Activated effector memory CD4-positive, alpha-beta T cell treated with anti-CD3 and anti-CD28 coated beads, Interleukin-2, amount 50 U/mL, for 16 hours (primary cell): Measurements from ENCODE around the gene LRFN2.

Experiments
- DNase-seq: peaks from one replicate; pipeline ENCODE4 v3.0.0-alpha.2; 2020

Gene LRFN2

DNA sequence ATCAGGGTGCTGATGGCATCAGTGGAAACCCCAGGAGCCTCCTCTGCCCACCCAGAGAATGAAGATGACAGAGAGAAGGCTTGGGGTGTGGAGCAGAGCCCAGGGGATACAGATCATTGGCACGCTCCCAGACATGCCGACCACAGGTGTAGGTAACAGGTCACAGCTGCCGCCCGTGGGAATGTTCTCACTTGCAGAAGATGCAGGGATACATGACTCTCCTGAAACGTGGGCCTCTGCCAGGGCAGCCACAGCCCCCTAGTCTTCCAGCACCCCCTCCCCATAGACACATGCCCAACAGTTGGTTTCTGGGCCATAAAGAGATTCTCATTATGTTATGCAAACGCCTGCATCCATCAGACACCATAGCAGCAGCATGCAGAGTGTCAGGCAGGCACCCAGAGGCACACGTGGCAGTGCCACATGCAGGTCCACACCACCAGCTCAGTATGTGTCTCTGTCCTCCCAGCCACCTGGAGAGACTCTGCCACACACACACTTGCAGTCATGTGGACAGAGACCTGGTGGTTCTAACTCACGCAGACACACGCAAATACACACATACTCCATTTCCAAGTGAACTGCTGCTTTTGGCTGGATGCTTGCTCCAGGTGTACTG lies 45.5 kb downstream of the LRFN2 start:
- DNase-seq = no peak

DNA sequence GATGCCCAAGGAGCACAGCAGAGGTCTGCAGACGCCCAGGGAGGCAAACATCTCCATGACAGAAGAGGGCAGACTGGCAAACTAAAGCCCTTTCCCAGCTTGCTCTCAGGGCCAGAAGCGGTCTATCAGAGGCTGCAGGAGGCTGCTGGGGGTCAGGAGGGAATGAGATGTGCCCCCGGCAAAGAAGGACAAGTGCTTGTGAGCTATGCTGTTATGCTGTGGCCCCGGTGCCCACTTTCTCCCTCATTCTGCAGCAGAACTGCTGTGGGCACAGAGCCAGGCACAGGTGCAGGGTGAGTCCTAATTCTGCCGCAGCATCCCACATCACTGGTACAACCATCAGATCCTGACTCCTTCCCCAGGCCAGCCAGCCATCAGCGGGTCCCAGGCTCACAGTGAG lies 46.4 kb downstream of the LRFN2 start:
- DNase-seq = no peak

DNA sequence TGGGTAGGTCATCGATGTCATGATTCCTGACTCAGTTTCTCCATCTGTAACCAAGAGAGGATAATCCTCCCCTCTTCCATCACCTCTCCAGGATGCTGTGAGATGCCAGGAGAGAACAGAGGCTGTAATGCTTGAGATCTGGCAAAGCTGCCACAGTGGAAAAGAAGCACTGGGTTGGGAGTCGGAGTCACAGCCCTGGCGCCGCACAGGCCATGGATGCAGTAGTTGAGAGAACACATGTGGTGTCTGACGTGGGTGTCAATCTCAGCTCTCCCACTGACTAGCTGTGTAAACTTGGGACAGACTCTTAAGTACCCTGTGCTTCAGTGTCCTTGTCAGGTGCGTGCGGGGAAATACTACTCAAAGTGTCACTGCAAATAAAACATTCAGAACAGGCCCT lies 47.3 kb downstream of the LRFN2 start:
- no peak for DNase-seq

DNA sequence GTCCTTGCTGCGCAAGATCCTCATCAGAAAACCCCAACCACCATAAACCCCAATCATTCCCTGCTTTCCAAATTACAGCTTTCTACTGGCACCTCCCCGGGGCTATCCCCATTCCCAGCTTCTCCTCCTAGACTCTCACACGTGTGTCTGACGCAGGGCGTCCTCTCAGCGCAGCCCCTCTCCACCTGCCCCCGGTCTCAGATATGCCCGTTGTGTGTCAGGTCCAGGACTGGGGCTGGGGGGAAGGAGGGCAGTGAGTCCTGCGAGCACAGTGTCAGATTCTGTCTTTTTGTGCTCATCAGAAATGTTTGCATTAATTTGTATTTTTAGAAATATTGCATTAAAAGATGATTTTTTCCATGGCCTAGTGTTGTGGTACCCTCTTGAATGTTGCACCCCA lies 48.6 kb downstream of the LRFN2 start:
- no peak for DNase-seq

DNA sequence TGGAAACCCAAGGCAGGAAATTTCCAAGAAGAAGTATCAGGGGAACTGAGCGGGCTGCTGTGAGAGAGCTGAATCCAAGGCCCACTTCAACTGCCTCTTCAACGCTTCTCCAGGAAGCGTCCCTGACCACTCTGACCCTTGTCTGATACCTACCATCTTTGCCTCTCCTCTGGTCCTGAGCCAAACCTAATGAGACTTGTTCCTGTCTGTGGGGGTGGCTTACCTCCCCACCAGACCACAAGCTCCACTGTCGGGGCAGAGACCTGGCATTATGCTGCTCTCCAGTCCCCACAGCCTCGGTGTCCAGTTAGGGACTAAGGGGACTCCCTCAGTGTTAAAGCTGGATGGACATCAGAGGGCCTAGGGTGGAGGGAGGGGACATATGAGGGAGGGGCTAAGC lies 49.7 kb downstream of the LRFN2 start:
- DNase-seq = no peak

DNA sequence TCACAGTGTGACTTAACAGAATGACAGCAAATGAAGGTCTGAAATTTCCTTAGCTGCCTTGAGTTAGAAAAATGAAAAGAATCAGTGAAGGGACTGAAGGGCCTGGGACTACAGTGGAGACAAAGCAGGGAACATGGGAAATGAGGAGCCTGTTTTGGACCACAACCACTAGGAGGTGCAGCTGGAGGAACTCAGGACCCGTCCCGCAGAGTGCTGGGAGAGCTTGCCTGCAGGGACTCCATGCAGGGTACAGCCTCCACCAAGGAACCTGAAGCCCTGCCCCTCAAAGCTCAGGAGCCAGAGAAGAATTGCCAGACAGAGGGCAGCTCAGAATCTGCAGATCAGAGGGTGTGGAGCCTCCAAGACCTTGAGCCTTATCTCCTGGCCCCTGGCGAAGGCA lies 50.7 kb downstream of the LRFN2 start:
- DNase-seq = no peak

DNA sequence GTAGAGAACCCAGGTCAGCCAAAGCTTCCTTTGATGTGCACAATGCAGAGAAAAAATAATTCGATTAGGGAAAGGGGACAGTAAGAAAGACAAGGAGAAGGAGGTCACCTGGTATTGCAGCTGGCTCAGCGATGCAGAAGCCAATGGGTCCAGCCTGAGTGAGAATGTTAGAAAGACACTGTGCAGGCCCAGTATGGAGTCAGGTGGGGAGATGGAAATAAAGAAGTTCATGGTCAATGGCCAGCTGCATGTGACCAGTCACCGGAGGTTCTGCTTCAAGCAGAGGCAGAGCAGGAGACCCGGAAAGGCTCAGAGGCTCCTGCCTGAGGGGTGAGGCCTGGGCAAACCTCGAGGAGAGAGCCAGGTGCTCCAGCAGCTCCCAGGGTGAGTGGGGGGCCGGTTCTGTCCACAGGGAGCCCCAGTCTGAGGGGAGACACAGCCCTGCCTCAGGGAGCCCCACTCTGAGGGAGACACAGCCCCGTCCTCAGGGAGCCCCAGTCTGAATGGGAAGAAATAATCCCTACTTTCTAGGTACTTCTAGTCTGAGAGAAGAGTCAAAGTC lies 51.3 kb downstream of the LRFN2 start:
- DNase-seq = no peak

DNA sequence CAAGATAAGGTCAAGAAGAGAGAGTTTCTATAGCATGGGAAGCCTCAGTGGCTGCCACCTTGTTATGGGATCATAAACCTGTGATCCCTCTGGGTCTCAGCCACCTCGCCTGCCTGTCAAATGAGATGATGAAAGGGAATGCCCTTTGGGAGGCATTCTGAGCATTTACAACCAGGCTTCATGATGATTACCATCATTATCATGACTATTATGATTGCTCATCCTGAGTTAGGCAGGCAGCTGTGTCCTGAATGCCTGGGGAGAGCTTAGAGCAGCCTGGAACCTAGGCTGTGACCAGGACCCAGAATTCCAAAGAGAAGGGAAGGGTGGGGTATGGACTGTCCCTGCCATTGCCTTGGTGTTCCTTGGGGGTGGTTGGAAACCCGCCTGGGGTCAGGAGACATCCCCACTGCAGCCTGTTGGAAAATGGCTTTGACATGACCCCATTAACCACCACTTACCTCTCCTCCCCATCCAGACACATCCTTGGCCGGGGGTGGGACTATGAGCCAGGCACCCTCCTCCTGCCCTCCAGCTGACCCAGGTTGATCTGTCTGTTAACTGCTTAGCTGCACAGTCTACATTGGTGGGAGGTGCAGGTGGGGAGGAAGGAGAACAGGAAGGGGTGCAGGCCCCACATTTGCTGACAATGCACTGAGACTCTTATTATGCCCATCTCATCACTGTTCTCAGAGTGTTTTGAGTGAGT lies 51.9 kb downstream of the LRFN2 start:
- no peak for DNase-seq

DNA sequence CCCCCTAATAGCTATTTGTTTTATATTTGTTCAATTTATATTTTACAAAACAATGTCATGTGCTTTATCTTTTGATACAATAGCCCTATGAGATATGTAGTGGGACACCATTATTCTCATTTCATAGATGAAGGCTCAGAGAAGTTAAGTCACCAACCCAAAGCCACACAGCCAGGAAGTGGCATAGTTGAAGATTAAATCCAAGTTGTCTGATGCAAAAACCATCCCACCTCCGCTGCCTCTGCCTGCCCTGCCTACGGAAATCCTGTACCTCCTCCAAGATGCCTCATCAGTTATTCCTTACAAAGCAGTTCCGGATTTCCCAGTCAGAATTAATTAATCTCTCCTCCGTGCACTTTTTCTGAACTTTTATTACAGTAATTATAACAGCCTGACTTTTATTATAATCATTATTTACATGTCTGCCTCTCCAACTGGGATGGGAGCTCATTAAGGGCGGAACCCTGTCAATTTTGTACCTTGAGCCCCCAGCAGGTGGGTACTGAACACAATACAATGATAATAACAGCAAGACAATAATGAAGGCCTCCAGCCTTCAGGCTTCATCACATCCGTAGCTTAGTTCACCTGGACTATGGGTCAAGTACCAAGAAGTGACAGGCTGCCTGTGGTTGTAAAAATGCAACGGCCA lies 54.7 kb downstream of the LRFN2 start:
- DNase-seq = no peak

DNA sequence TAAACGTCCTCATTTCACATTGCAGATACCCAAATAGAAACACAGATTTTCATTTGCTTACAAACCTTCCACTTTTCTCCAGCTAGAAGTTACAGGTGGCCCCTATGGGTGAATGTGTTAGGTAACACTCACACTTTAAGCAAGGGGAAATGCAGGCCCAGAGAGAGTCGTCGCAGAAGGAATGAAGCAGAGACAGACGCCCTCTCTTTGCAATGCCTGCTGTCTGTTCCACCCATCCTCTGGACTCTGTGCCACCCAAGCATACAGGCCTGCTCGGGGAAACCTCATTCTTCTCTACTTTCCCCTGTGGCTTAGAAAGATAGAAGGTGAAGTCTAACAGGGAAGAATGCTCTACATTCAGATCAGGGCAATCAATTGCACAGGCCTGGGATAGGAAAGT lies 57.2 kb downstream of the LRFN2 start:
- DNase-seq = no peak

DNA sequence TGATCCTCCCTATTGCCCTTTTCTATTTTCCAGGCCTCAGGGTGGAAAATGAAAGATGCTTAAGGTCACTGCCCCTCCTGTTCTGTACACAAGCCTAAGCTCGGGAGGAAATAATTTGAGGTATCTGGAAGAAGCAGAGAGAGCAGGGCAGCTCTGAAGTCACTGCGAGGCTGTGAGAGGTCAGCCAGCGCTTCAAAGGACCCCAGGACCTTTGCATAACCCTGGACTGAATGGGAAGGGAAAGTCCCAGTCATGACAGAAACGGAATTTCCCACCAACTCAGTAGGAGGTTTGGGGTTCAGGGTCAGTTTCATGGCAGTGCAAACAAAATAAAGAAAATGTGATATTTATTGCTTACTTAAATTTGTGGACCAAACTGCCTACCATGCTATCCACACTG lies 58.1 kb downstream of the LRFN2 start:
- no peak for DNase-seq

DNA sequence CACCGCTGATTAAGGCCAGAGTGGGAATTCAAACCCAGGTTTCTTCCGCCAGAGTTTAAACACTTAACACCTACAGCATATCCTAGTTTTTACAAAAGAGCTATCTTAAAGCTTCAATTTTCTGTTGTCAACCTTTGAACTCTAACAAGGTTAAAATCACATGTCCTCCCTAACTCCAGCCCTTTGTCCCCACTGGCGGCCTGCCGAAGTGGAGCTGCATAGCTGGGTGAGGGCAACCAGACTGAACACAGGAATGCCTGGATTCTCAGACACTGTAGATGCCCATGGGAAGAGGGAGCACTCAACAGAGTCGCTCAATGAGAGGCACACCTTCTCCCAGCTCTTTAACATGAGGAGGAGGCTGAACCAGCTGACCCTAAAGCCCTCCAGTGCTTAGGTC lies 59.1 kb downstream of the LRFN2 start:
- no peak for DNase-seq

DNA sequence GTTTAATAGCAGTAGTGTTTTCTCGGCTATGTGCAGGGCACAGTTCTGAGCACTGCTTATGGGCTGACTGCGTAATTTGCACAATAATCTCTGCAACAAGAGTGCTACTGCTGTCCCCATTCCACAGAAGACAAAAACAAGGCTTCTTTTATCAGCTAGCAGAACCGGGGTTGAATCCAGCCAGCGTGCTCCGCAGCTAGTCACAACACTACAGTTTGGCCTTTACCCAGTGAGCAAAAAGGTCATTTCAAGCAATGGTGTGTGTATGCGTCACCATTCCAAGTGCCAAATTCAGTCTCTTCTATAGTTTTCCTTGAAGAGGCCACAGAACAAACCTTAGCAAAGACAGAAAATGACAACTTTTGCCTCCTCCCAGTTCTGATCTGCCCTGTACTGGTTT lies 61.1 kb downstream of the LRFN2 start:
- no peak for DNase-seq

DNA sequence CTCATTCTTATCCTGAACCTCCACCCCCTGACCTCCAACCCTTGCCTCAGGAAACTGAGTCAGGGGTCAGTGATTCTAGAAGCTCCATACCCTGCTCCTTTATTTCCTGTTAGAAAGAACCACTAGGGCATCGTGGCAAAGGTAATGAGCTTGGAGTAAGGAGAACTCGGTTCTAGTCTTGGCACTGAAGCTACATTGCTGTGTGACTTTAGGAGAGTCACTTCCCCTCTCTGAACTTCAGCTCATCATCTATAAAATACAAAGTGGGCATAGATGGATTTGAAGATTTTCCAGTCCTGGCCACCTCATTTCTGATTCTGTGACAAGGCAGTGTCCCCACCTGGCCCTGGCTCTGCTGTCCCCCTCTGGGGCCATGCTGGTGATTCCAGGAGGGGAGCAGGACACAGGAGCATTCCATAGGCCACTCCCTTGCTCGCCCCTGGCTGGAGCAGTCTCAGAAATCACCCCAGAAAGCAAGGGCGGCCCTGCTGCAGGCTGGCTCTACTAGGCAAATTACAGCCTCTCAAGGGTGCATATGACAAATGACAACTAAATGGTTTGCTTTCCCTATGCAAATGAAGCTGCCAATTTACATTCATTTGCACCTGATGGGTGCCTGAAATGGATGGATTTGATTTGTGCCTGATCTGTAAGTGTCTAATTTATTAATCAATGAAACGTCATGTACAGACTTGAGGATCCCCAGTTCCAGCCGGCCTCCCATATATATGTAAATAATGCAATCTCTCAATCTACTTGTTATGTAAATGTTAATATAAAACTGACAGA lies 62.2 kb downstream of the LRFN2 start:
- no peak for DNase-seq

DNA sequence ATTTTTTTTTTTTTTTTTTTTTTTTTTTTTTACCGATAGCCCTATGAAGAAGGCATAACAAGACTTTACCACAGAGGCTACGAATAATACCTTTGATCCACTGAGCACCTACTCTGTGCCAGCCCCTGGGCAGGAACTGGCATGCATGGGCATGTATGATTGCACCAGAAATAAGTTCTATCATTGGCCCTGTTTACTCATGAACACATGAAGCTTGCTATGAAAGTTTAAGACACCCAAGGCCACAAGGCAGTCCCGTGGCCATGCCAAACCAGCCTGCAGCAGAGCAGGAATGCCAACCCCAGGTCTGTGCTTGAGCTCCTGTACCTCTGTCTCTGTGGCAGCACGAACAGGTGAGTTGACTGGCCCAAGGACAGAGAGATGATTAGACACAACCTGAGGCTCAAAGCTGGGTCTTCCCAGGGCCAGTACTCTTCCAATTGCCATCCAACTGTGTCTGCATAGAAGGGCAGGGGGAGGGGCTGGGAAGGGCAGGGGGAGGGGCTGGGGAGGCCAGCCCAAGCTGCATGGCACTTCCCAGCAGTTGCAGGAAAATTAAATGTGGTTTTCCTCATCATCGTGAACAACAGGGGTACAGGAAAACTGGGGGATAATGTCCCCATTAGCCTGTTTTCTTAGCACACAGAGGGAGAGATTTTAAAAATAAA lies 63.5 kb downstream of the LRFN2 start:
- DNase-seq = no peak

DNA sequence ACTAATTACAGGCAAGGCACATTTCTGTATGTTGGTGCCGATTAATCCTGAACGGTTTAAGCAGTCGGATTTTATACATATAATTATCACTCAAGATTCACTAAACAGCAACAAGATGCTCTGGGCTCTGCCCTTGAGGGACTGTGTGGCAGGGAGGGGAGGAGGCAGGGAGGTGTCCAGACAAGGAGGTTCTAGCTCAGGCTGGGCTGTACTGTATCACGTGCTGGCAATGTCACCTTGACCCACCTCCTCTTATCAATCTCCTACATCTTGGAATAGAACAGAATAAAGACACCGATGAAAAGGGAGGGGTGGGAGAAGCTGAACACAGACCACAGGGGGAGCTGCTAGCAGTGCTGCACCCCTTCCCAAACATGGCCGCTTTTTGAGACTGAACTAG lies 65.7 kb downstream of the LRFN2 start:
- DNase-seq = no peak

DNA sequence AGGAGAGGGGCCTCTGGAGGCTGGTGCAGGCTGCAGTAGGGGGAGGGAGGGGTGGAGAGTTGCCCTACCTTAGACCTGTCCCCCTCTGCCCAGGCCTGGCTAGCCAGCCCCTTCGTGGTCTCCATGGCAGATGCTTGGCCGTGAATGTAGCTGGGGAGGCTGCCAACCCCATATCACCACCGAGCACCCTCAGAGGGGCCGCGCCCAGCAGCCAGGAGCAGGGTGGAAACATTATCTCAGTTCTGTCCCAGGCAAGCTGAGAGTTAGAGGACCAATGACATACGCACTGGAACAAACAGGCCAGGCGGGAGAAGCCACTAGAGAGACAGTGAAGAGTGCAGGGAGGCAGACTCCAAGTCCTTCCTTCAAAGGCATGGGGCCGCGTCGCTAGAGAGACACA lies 66.5 kb downstream of the LRFN2 start:
- DNase-seq = no peak

DNA sequence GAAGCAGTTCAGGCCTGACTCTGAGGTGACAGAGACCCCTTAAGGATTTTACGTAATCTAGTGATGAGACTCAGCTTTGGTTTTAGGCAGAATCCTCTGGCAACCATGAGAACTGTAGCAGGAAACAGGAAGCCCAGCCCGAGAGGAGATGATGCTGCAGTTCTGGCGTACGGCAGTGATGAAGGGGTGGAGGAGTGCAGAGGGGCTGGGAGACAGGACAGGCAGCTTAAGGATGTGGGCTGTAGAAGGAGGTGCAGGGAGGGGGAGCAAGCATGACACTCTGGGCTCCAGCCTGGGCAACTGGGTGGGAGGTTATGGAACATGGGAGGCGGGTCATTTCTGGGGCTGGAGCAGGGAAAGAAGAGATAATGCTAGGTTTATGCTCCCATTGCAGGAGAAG lies 67.1 kb downstream of the LRFN2 start:
- DNase-seq = no peak

DNA sequence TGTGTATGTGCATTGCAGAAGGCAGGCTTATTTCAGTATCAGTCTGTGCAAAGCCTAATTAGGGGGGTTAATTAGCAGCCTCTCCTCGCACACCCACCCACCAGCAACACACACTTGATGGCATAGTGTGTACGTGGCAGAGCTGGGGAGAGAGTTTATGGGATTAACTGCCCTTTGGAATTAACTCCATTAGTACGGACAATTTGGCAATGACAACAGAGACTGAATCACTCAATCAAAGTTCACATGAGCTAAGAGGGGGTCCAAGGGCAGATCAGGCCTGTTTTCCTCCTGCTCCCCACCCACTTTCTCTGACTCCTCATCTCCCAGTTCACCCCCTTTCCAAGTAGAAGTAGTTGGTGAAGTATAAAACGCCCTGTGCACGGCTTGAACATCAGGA lies 69.5 kb downstream of the LRFN2 start:
- no peak for DNase-seq

DNA sequence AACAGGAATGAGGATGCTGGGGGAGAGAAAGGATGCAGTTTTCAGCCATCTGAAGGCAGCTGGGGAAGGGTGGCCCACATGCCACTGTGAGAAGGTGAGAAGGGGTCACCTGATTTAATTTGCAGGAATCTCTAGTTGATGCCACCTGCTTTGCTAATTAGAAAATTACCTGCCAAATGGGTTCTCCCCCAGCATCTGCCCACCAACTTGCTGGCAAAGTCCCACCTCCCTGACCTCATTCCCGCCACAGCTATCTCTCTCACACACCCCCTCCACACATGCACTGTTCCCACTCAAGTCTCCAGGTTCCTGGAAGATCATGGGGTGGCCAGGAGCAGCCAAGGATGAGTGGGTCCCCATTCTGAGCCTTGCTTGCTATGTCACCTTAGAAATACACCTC lies 70.7 kb downstream of the LRFN2 start:
- DNase-seq = no peak

DNA sequence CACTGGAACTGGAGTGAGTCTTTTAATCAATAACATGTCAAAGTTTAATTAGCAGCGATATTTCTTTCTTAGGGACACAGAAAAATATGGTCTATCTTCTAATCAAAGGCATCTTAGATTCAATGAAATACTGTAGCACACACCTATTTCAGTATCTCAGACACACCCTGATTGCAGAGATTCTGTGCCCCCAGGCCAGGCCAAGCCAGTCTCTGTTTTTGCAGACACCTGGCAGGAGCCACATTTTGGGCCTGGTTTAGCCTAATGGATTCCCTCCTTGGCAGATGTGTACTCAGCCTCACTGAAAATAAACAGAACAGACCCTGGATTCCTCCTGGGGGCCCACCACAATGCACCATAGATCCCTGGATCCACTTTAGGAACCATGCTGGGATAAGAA lies 74.8 kb downstream of the LRFN2 start:
- DNase-seq = no peak

DNA sequence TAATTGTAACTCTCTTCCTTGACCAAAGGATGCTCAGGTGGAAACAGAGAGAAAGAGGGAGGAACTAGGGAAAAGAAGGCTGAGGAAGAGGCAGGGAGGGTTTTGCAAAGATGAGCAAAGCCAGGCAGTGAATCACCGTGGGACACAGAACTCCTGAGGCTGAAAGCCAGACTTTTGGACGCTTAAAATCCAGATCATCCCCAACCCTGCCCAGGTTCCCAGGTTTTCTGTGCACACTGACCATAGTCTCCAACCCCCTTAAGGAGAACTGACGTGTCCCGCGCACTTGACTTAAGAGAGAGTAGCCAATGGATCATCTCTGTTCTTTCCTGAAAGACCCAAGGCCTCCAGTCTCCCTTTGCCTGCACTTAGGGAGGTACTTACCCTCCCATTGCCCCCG lies 75.3 kb downstream of the LRFN2 start:
- DNase-seq = no peak

DNA sequence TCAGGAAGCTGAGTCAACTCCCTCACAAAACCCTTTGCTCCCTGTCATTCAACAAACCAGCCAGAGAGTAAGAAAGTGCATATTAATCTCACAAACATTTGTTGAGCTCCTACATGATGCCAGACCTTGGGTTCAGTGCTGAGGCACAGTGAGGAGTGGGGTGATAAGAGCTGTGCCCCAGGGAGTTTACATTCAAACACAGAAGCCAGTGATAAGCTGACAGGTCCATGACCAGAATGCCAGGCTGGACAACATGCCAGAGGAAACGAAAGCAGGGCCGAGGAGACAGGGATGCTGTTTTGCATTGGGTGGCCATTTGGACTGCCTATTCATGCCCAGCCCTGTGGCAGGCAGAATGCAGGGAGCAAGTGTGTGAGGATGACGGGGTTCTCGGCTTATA lies 76.7 kb downstream of the LRFN2 start:
- no peak for DNase-seq
